BJ (cell line): ENCODE results near the gene GCLC. TPM values are rescaled to one million over a fixed set of nuclear protein-coding genes. Genes with fewer than 3 reads are reported as not detected.

Experiments
- CTCF ChIA-PET: fragments of 350-600 bp; formaldehyde crosslinking; extraction: SDS; loops from one replicate; lab custom pipeline; 2021; ENCODE audit warnings: antibody characterized with exemption, inconsistent platforms; lab: Yijun Ruan, JAX
- POLR2A ChIA-PET: fragments of 300-600 bp; sonication (Branson Sonifier 250); formaldehyde crosslinking; extraction: SDS; loops from one replicate; lab custom pipeline; 2021; ENCODE audit warnings: antibody characterized with exemption; lab: Charles Lee
- DNase-seq: peaks from one replicate; pipeline ENCODE4 v3.0.0-alpha.2; 2011; ENCODE audit warnings: low read depth
- H3K27me3 ChIP-seq: 2 replicates; pipeline ENCODE4 v1.6.0; 2011; ENCODE audit warnings: low read length; ENCODE audit not compliant: control insufficient read depth, insufficient read depth
- H3K36me3 ChIP-seq: 2 replicates; pipeline ENCODE4 v1.5.1; 2011; ENCODE audit warnings: low read length; ENCODE audit not compliant: control insufficient read depth, insufficient read depth
- H3K4me3 ChIP-seq: 2 replicates; pipeline ENCODE4 v1.5.1; 2011; ENCODE audit warnings: low read depth, mild to moderate bottlenecking, control low read depth, low read length
- CTCF ChIP-seq: IDR thresholded peaks from 2 replicates; pipeline ENCODE4 v1.5.1; 2011; ENCODE audit warnings: low read depth, mild to moderate bottlenecking, control low read depth, inconsistent platforms, low read length, moderate library complexity; ENCODE audit not compliant: insufficient read depth
- polyA plus RNA-seq: library from polyadenylated mRNA; depleted of rRNA; stranded (reverse); fragments of >200 nt; gene quantifications from 2 replicates; pipeline ENCODE4 v1.2.3, GENCODE V29; 2011

GCLC gene
- polyA plus RNA-seq, 1 experiment: 8.4 TPM

GRCh38 chr6:53536561-53536960, 8.3 kb downstream of the GCLC start:
- Histone ChIP-seq H3K4me3 (no peak overlapping the region), H3K36me3 (no peaks in the 10 kb centered on the region), H3K27me3 (no peaks in the 10 kb centered on the region)
- no peak for DNase-seq
- no peak for TF ChIP-seq CTCF
- ChIA-PET CTCF (interaction anchor here (0.5 kb wide), 1 partner anchor 420 kb away, joined by 3 read pairs; no protein-coding TSS in a partner anchor), POLR2A (no interaction called here)

GRCh38 chr6:53532942-53533341, 12.0 kb downstream of the GCLC start:
- DNase-seq: no peak
- no peak for TF ChIP-seq CTCF
- POLR2A ChIA-PET: no interaction called here
- no peaks in the 10 kb centered on the region for H3K36me3 ChIP-seq
- no peaks in the 10 kb centered on the region for H3K27me3 ChIP-seq
- CTCF ChIA-PET: interaction anchor here (0.5 to 1.2 kb wide), 3 partner anchors 13 to 1006 kb away, joined by 3 to 5 read pairs (median 3); no protein-coding TSS in a partner anchor
- H3K4me3 ChIP-seq: no peak overlapping the region

GRCh38 chr6:53532061-53532797, 12.7 kb downstream of the GCLC start:
- H3K4me3 ChIP-seq: no peak overlapping the region
- POLR2A ChIA-PET: no interaction called here
- no peak for TF ChIP-seq CTCF

GRCh38 chr6:53530780-53531386, 14.0 kb downstream of the GCLC start:
- TF ChIP-seq CTCF: no peak
- no peak overlapping the region for H3K4me3 ChIP-seq
- POLR2A ChIA-PET: no interaction called here
- no peak for DNase-seq
- H3K27me3 ChIP-seq: no peaks in the 10 kb centered on the region
- no peaks in the 10 kb centered on the region for H3K36me3 ChIP-seq
- CTCF ChIA-PET: interaction anchor here (0.9 to 1.4 kb wide), 2 partner anchors 13 to 39 kb away, joined by 3 to 6 read pairs; partner anchors contain the start of gene GCLC

More at GRCh38 chr6:53532061-53532797, 12.7 kb downstream of the GCLC start:
- no peaks in the 10 kb centered on the region for H3K27me3 ChIP-seq
- H3K36me3 ChIP-seq: no peaks in the 10 kb centered on the region
- CTCF ChIA-PET: interaction anchor here (0.5 to 1.2 kb wide), 4 partner anchors 12 to 1006 kb away, joined by 3 to 5 read pairs (median 4); no protein-coding TSS in a partner anchor
- no peak for DNase-seq

- CTCF ChIA-PET: interaction anchor here (0.9 to 1.4 kb wide), 2 partner anchors 14 to 38 kb away, joined by 3 to 6 read pairs; partner anchors contain the start of gene GCLC
- Histone ChIP-seq H3K4me3 (no peak overlapping the region), H3K27me3 (no peaks in the 10 kb centered on the region), H3K36me3 (no peaks in the 10 kb centered on the region)
- DNase-seq: no peak
- no peak for TF ChIP-seq CTCF
- POLR2A ChIA-PET: no interaction called here
Measured at GRCh38 chr6:53530346-53530745, 14.6 kb downstream of the GCLC start.
